ENCODE measurements around the gene UFD1.

The UFD1 gene

GRCh38 chr22:19424186-19424500, 54.9 kb downstream of the UFD1 start:
- DNase-seq (ENCODE audit: low read depth): no peak

- DNase-seq (ENCODE audit: low read depth): no peak
Observed at GRCh38 chr22:19422440-19423301, 56.3 kb downstream of the UFD1 start.

GRCh38 chr22:19420321-19420720, 58.7 kb downstream of the UFD1 start:
- DNase-seq (ENCODE audit: low read depth): no peak

GRCh38 chr22:19419464-19420178, 59.4 kb downstream of the UFD1 start:
- DNase-seq (ENCODE audit: low read depth): no peak

GRCh38 chr22:19419086-19419463, 59.9 kb downstream of the UFD1 start:
- DNase-seq (ENCODE audit: low read depth): no peak

- DNase-seq (ENCODE audit: low read depth): no peak
Observed at GRCh38 chr22:19412923-19413322, 66.1 kb downstream of the UFD1 start.

- no peak for DNase-seq (ENCODE audit: low read depth)
Observed at GRCh38 chr22:19412478-19412877, 66.5 kb downstream of the UFD1 start.

- DNase-seq (ENCODE audit: low read depth): no peak
Observed at GRCh38 chr22:19411690-19412045, 67.3 kb downstream of the UFD1 start.

GRCh38 chr22:19410941-19411689, 67.9 kb downstream of the UFD1 start:
- no peak for DNase-seq (ENCODE audit: low read depth)

- no peak for DNase-seq (ENCODE audit: low read depth)
Observed at GRCh38 chr22:19407649-19408606, 71.1 kb downstream of the UFD1 start.

GRCh38 chr22:19406846-19407245, 72.1 kb downstream of the UFD1 start:
- DNase-seq (ENCODE audit: low read depth): no peak

GRCh38 chr22:19406281-19406811, 72.6 kb downstream of the UFD1 start:
- no peak for DNase-seq (ENCODE audit: low read depth)

GRCh38 chr22:19405652-19406051, 73.3 kb downstream of the UFD1 start:
- no peak for DNase-seq (ENCODE audit: low read depth)

GRCh38 chr22:19405133-19405532, 73.9 kb downstream of the UFD1 start:
- DNase-seq (ENCODE audit: low read depth): no peak

- no peak for DNase-seq (ENCODE audit: low read depth)
Observed at GRCh38 chr22:19404676-19405075, 74.3 kb downstream of the UFD1 start.

- DNase-seq (ENCODE audit: low read depth): no peak
Observed at GRCh38 chr22:19402642-19403191, 76.3 kb downstream of the UFD1 start.

GRCh38 chr22:19401483-19401882, 77.5 kb downstream of the UFD1 start:
- no peak for DNase-seq (ENCODE audit: low read depth)

- DNase-seq (ENCODE audit: low read depth): no peak
Observed at GRCh38 chr22:19400881-19401280, 78.1 kb downstream of the UFD1 start.

Data from T-helper 22 cell (primary cell).